ENCODE measurements around the gene GCFC2. TPM values are rescaled to one million over a fixed set of nuclear protein-coding genes. Genes with fewer than 3 reads are reported as not detected.

Gene GCFC2
- total RNA-seq, 1 donor from 2014 or later: 19.8 TPM

DNA sequence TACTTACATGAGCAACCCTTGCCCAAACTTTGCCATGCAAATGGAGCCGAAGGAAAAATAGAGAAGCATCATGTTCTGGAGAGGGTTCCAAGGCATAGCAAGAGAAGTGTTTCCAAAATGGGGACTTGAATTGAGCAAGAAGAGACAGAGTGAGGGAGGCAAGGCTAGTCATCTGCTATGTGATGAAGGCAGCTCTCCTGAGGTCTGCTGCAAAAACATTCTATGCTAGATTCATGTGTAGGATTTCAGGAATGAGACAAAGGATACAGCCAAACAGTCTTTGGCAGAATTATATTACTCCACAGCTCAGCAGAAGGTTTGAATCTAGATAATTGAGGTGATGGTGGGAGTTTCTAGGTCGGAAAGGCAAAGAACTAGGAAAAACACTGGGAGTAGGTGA, 88.2 kb downstream of the GCFC2 start:
- H3K4me3 ChIP-seq (ENCODE audit: low read depth, low read length): no peak overlapping the region
- TF ChIP-seq, protein P1, sequence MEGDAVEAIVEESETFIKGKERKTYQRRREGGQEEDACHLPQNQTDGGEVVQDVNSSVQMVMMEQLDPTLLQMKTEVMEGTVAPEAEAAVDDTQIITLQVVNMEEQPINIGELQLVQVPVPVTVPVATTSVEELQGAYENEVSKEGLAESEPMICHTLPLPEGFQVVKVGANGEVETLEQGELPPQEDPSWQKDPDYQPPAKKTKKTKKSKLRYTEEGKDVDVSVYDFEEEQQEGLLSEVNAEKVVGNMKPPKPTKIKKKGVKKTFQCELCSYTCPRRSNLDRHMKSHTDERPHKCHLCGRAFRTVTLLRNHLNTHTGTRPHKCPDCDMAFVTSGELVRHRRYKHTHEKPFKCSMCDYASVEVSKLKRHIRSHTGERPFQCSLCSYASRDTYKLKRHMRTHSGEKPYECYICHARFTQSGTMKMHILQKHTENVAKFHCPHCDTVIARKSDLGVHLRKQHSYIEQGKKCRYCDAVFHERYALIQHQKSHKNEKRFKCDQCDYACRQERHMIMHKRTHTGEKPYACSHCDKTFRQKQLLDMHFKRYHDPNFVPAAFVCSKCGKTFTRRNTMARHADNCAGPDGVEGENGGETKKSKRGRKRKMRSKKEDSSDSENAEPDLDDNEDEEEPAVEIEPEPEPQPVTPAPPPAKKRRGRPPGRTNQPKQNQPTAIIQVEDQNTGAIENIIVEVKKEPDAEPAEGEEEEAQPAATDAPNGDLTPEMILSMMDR (IDR thresholded peaks at IDR 0.05; ENCODE audit: insufficient read depth, low read length, poor library complexity, severe bottlenecking): no peak
- no peaks in the 10 kb centered on the region for H3K27me3 ChIP-seq (ENCODE audit: control insufficient read depth, insufficient read depth, low read length)
- H3K36me3 ChIP-seq (ENCODE audit: control insufficient read depth, insufficient read depth, low read length): no peaks in the 10 kb centered on the region
- no peak for DNase-seq (ENCODE audit: low read depth)

DNA sequence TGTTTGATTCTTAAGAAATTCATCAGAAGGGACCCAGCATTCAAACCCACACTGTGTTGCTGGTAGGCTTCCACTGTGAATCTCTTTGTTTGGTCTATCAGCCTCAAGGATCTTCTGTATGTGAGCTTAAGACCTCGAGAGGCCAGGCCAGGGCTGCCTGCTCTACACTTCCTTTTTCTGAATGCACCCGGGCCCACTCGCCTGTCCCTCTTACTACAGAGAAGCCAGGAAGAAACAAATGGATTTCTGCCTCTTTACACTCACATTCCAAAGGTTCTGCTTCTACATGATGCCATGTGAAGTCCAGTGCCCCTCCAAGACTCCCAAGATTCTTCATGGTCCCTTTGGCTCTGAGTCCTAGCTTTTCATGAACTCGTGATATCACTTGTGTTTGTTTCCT, 89.5 kb downstream of the GCFC2 start:
- H3K36me3 ChIP-seq (ENCODE audit: control insufficient read depth, insufficient read depth, low read length): no peaks in the 10 kb centered on the region
- TF ChIP-seq, protein P1 (IDR thresholded peaks at IDR 0.05; ENCODE audit: insufficient read depth, low read length, poor library complexity, severe bottlenecking): no peak
- no peaks in the 10 kb centered on the region for H3K27me3 ChIP-seq (ENCODE audit: control insufficient read depth, insufficient read depth, low read length)
- no peak for DNase-seq (ENCODE audit: low read depth)
- H3K4me3 ChIP-seq (ENCODE audit: low read depth, low read length): no peak overlapping the region

GRCh38 chr2:75619956-75620740, 90.6 kb downstream of the GCFC2 start:
- TF ChIP-seq, protein P1 (IDR thresholded peaks at IDR 0.05; ENCODE audit: insufficient read depth, low read length, poor library complexity, severe bottlenecking): no peak
- H3K36me3 ChIP-seq (ENCODE audit: control insufficient read depth, insufficient read depth, low read length): no peaks in the 10 kb centered on the region
- H3K27me3 ChIP-seq (ENCODE audit: control insufficient read depth, insufficient read depth, low read length): no peaks in the 10 kb centered on the region
- H3K4me3 ChIP-seq (ENCODE audit: low read depth, low read length): no peak overlapping the region
- DNase-seq (ENCODE audit: low read depth): no peak

DNA sequence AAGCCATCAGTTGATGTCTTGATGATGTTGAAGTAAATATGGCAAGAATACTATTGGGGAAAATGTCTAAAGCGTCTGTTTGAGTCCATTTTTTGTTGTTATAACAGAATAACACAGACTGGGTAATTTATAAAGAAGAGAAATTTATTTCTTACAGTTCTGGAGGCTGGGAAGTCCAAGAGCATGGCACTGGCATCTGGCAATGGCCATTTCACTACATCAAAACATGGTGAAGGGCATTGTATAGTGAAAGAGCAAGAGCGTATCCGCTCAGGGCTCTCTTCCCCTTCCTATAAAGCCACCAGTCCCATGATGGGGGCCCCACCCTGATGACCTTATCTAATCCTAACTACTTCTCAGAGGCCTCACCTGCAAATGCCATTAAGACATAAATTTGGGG, 93.8 kb downstream of the GCFC2 start:
- Histone ChIP-seq H3K36me3 (ENCODE audit: control insufficient read depth, insufficient read depth, low read length) (no peaks in the 10 kb centered on the region), H3K27me3 (ENCODE audit: control insufficient read depth, insufficient read depth, low read length) (no peaks in the 10 kb centered on the region), H3K4me3 (ENCODE audit: low read depth, low read length) (no peak overlapping the region)
- no peak for DNase-seq (ENCODE audit: low read depth)
- TF ChIP-seq, protein P1 (IDR thresholded peaks at IDR 0.05; ENCODE audit: insufficient read depth, low read length, poor library complexity, severe bottlenecking): no peak

GRCh38 chr2:75616406-75616805, 94.3 kb downstream of the GCFC2 start:
- TF ChIP-seq, protein P1 (IDR thresholded peaks at IDR 0.05; ENCODE audit: insufficient read depth, low read length, poor library complexity, severe bottlenecking): no peak
- no peak for DNase-seq (ENCODE audit: low read depth)
- H3K4me3 ChIP-seq (ENCODE audit: low read depth, low read length): no peak overlapping the region
- H3K36me3 ChIP-seq (ENCODE audit: control insufficient read depth, insufficient read depth, low read length): no peaks in the 10 kb centered on the region
- H3K27me3 ChIP-seq (ENCODE audit: control insufficient read depth, insufficient read depth, low read length): no peaks in the 10 kb centered on the region

- H3K36me3 ChIP-seq (ENCODE audit: control insufficient read depth, insufficient read depth, low read length): no peaks in the 10 kb centered on the region
- no peak for DNase-seq (ENCODE audit: low read depth)
- H3K27me3 ChIP-seq (ENCODE audit: control insufficient read depth, insufficient read depth, low read length): peaks cover 2% of the 10 kb centered on the region
- no peak overlapping the region for H3K4me3 ChIP-seq (ENCODE audit: low read depth, low read length)
- TF ChIP-seq, protein P1 (IDR thresholded peaks at IDR 0.05; ENCODE audit: insufficient read depth, low read length, poor library complexity, severe bottlenecking): no peak
Observed at GRCh38 chr2:75614162-75614651, 96.5 kb downstream of the GCFC2 start.

All from kidney epithelial cell (primary cell).